Measurements from ENCODE around the gene HOXC9. TPM values are rescaled to one million over a fixed set of nuclear protein-coding genes. Genes with fewer than 3 reads are reported as not detected.

Gene HOXC9
- total RNA-seq, 1 donor = not detected

DNA sequence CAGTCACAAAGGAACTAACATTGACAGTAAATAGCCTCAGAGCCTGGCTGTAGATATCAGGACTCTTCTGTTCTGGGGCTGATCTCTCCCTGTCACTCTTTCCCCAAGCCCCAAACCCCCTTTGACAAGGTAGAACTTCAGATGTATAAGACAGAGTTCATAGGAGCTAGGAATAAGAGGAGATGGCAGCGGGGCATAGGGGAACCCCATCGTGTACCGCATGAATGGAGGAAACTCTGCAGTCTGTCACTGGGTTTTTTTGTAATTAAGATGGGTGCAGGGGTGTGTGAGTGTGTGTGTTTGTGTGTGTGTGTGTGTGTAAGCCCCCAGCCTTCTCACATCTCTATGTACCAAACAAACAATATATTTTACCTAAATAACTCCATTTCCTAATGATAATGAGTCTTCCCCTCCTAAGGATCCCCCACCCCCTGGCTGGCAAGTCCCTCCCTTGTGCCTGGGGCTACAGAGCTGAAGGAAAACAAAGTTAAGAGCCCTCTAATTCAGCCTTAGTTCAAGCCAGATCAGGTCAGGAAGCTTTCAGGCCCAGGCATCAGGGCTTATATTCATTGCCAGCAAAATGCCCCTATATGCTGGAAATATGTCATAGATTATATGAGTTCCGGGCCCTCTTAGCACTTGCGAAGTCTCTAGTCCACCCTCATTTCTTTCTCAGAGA is 44.6 kb downstream of the HOXC9 start:
- DNase-seq (ENCODE audit: low read depth) = no peak
- TF ChIP-seq, protein P1, sequence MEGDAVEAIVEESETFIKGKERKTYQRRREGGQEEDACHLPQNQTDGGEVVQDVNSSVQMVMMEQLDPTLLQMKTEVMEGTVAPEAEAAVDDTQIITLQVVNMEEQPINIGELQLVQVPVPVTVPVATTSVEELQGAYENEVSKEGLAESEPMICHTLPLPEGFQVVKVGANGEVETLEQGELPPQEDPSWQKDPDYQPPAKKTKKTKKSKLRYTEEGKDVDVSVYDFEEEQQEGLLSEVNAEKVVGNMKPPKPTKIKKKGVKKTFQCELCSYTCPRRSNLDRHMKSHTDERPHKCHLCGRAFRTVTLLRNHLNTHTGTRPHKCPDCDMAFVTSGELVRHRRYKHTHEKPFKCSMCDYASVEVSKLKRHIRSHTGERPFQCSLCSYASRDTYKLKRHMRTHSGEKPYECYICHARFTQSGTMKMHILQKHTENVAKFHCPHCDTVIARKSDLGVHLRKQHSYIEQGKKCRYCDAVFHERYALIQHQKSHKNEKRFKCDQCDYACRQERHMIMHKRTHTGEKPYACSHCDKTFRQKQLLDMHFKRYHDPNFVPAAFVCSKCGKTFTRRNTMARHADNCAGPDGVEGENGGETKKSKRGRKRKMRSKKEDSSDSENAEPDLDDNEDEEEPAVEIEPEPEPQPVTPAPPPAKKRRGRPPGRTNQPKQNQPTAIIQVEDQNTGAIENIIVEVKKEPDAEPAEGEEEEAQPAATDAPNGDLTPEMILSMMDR (IDR thresholded peaks at IDR 0.05; ENCODE audit: insufficient read depth, low read length) = no peak
- H3K4me3 ChIP-seq (ENCODE audit: low read depth, low read length) = no peak overlapping the region

DNA sequence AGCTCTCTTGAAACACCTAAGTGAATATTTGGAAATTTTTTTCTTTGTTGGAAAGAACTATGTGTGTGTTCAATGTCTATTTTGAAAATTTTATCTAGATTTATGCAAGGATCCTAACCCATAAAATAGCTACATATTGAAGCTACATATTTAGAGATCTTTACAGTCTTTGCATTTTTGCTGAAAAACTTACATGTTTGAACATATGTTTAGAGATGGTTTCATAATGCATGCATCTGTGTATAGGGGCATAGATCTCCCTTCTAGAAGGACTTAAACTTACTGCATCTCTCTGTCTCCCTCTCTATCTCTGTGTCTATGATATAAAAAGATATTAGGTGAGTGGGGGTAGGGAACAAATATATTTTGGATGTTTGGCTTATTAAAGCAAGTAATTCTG is 45.4 kb downstream of the HOXC9 start:
- TF ChIP-seq, protein P1 (IDR thresholded peaks at IDR 0.05; ENCODE audit: insufficient read depth, low read length) = no peak
- H3K4me3 ChIP-seq (ENCODE audit: low read depth, low read length) = no peak overlapping the region
- DNase-seq (ENCODE audit: low read depth) = no peak

GRCh38 chr12:54045868-54046521 is 46.0 kb downstream of the HOXC9 start:
- no peak for DNase-seq (ENCODE audit: low read depth)
- no peak overlapping the region for H3K4me3 ChIP-seq (ENCODE audit: low read depth, low read length)
- TF ChIP-seq, protein P1 (IDR thresholded peaks at IDR 0.05; ENCODE audit: insufficient read depth, low read length) = no peak

DNA sequence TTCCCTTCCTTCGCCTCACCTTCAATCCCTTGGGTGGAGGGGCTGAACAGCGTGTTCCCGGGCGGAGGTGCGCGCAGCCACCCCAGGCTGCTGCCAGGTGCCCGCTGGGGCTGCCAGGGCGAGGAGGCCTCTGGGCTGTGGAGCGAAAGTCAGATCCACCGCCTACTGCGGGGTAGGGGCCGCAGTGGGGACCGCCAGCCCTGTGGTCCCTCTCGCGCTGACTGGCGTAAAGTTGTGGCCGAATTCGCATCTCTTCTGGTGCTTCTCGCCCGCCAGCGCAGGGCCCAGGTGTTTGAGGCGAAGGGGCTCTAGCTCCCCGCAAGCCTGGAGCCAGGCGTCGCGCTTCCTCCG is 46.8 kb downstream of the HOXC9 start:
- no peak for DNase-seq (ENCODE audit: low read depth)
- no peak overlapping the region for H3K4me3 ChIP-seq (ENCODE audit: low read depth, low read length)
- TF ChIP-seq, protein P1 (IDR thresholded peaks at IDR 0.05; ENCODE audit: insufficient read depth, low read length) = no peak

- TF ChIP-seq, protein P1 (IDR thresholded peaks at IDR 0.05; ENCODE audit: insufficient read depth, low read length) = no peak
- DNase-seq (ENCODE audit: low read depth) = no peak
- no peak overlapping the region for H3K4me3 ChIP-seq (ENCODE audit: low read depth, low read length)
These were observed 47.4 kb downstream of the HOXC9 start for GRCh38 chr12:54047160-54047963.

DNA sequence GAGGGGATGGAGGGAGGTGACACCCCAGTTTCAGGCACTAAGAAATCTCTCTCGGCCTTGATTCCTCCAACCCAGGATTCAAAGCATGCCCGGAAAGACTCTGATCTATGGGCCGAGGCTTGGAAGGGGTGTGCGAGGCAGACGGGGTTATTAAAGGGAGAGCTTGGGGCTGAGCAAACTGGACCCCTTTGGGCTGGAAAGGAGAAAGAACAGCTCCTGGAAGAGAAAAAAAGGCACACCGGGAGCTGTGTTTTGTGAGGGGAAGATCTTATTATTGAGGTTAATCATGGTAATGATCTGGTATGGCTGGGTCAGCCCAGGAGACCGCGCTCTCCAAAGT is 48.0 kb downstream of the HOXC9 start:
- no peak overlapping the region for H3K4me3 ChIP-seq (ENCODE audit: low read depth, low read length)
- TF ChIP-seq, protein P1 (IDR thresholded peaks at IDR 0.05; ENCODE audit: insufficient read depth, low read length) = no peak
- no peak for DNase-seq (ENCODE audit: low read depth)

Data from fibroblast of the aortic adventitia (primary cell).